ENCODE measurements around the gene ITGB5.
"Not testable (repeated sequence)": the region's sequence is repeated elsewhere in the genome, so short reads cannot be mapped to it uniquely, and the experiment has no call there.

GRCh38 chr3:124749877-124750276 is 137.3 kb downstream of the ITGB5 start:
- not testable (repeated sequence) for TF ChIP-seq CTCF (IDR thresholded peaks at IDR 0.05); ZFX (IDR thresholded peaks at IDR 0.05; ENCODE audit: borderline replicate concordance)
